ENCODE data around the gene BMP7.

Gene BMP7

DNA sequence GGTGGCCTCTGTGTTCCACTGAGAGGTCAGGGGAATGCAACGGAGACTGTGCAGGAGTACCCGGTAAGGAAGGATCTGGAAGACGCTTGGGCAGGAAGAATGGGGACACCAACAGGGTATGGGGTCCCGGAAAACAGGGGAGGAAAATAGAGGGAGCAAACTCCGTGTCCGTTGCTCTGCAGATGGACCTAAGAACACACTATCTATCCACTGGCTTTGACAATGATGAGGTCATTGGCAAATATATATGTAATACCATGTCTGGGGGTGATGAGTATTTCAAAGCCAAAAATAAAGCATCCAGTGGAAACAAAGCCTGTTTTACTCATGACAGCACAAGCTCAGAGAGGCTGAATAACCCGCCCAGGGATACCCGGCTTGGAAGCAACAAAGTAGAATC lies 80.2 kb downstream of the BMP7 start:
- H3K9me3 ChIP-seq (ENCODE audit: control insufficient read depth in 1 of 2, low read length in 2 of 2): no peaks in the 10 kb centered on the region

GRCh38 chr20:57185188-57185743 lies 81.2 kb downstream of the BMP7 start:
- Histone ChIP-seq H3K4me3 (ENCODE audit: low read depth in 1 of 2, low read length in 2 of 2) (no peak overlapping the region), H3K27me3 (ENCODE audit: control insufficient read depth in 1 of 2, insufficient read depth in 2 of 2, low read length in 2 of 2) (no peaks in the 10 kb centered on the region), H3K9ac (ENCODE audit: low read depth in 1 of 2, low read length in 2 of 2) (no peak overlapping the region), H3K27ac (ENCODE audit: low read depth, low read length) (no peak overlapping the region), H3K9me3 (ENCODE audit: control insufficient read depth in 1 of 2, low read length in 2 of 2) (no peaks in the 10 kb centered on the region), H3K4me1 (ENCODE audit: control insufficient read depth in 1 of 2, insufficient read depth in 2 of 2, low read length in 2 of 2) (no peaks in the 10 kb centered on the region), H3K36me3 (ENCODE audit: control insufficient read depth in 1 of 2, insufficient read depth in 2 of 2, low read length in 2 of 2) (no peaks in the 10 kb centered on the region)

More for the DNA sequence above, 80.2 kb downstream of the BMP7 start:
- Histone ChIP-seq H3K27me3 (ENCODE audit: control insufficient read depth in 1 of 2, insufficient read depth in 2 of 2, low read length in 2 of 2) (no peaks in the 10 kb centered on the region), H3K4me3 (ENCODE audit: low read depth in 1 of 2, low read length in 2 of 2) (no peak overlapping the region), H3K4me1 (ENCODE audit: control insufficient read depth in 1 of 2, insufficient read depth in 2 of 2, low read length in 2 of 2) (no peaks in the 10 kb centered on the region), H3K9ac (ENCODE audit: low read depth in 1 of 2, low read length in 2 of 2) (no peak overlapping the region), H3K27ac (ENCODE audit: low read depth, low read length) (no peak overlapping the region), H3K36me3 (ENCODE audit: control insufficient read depth in 1 of 2, insufficient read depth in 2 of 2, low read length in 2 of 2) (no peaks in the 10 kb centered on the region)

GRCh38 chr20:57183457-57184009 lies 82.9 kb downstream of the BMP7 start:
- Histone ChIP-seq H3K27ac (ENCODE audit: low read depth, low read length) (no peak overlapping the region), H3K9ac (ENCODE audit: low read depth in 1 of 2, low read length in 2 of 2) (no peak overlapping the region), H3K9me3 (ENCODE audit: control insufficient read depth in 1 of 2, low read length in 2 of 2) (no peaks in the 10 kb centered on the region), H3K4me3 (ENCODE audit: low read depth in 1 of 2, low read length in 2 of 2) (no peak overlapping the region), H3K36me3 (ENCODE audit: control insufficient read depth in 1 of 2, insufficient read depth in 2 of 2, low read length in 2 of 2) (no peaks in the 10 kb centered on the region), H3K27me3 (ENCODE audit: control insufficient read depth in 1 of 2, insufficient read depth in 2 of 2, low read length in 2 of 2) (no peaks in the 10 kb centered on the region), H3K4me1 (ENCODE audit: control insufficient read depth in 1 of 2, insufficient read depth in 2 of 2, low read length in 2 of 2) (no peaks in the 10 kb centered on the region)

DNA sequence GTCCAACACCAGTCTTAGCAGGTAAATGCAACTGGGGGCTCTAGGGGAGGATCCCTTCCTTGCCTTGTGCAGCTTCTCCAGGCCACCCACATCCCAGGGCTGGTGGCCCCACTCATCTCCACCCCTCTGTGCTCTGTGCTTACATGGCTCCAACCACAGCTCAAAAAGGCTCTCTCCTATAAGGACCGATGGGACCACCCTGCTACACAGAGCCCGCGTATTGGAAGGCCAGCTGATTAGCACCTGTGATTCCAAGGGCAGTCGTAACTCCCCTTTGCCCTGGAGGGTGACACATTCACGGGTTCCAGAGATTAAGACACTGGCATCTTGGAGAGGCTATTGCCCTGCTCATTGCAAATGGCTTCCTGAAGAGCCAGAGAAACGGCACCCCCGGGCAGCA lies 84.8 kb downstream of the BMP7 start:
- Histone ChIP-seq H3K36me3 (ENCODE audit: control insufficient read depth in 1 of 2, insufficient read depth in 2 of 2, low read length in 2 of 2) (no peaks in the 10 kb centered on the region), H3K27me3 (ENCODE audit: control insufficient read depth in 1 of 2, insufficient read depth in 2 of 2, low read length in 2 of 2) (no peaks in the 10 kb centered on the region)

DNA sequence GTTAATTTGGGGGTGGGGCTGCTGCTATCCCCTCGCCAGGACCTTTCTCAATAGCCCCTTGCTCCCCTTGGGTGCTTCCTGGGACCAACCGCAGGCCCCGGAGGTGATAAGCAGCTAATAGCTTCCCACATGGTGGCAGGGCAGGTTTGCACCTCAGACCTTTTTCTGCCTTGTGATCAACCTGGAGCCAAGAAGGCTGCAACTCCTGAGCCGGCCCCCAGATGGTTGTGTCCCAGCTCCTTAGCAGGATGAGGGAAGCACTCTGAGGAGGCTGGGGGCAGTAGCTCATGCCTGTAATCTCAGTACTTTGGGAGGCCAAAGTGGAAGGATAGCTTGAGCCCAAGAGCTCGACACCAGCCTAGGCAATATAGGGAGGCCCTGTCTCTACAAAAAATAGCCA lies 85.5 kb downstream of the BMP7 start:
- H3K27me3 ChIP-seq (ENCODE audit: control insufficient read depth in 1 of 2, insufficient read depth in 2 of 2, low read length in 2 of 2): no peaks in the 10 kb centered on the region
- no peak overlapping the region for H3K4me3 ChIP-seq (ENCODE audit: low read depth in 1 of 2, low read length in 2 of 2)
- no peaks in the 10 kb centered on the region for H3K4me1 ChIP-seq (ENCODE audit: control insufficient read depth in 1 of 2, insufficient read depth in 2 of 2, low read length in 2 of 2)
- no peaks in the 10 kb centered on the region for H3K9me3 ChIP-seq (ENCODE audit: control insufficient read depth in 1 of 2, low read length in 2 of 2)
- H3K36me3 ChIP-seq (ENCODE audit: control insufficient read depth in 1 of 2, insufficient read depth in 2 of 2, low read length in 2 of 2): no peaks in the 10 kb centered on the region
- H3K27ac ChIP-seq (ENCODE audit: low read depth, low read length): no peak overlapping the region
- no peak overlapping the region for H3K9ac ChIP-seq (ENCODE audit: low read depth in 1 of 2, low read length in 2 of 2)

More for the DNA sequence above, 84.8 kb downstream of the BMP7 start:
- Histone ChIP-seq H3K27ac (ENCODE audit: low read depth, low read length) (no peak overlapping the region), H3K9ac (ENCODE audit: low read depth in 1 of 2, low read length in 2 of 2) (no peak overlapping the region), H3K9me3 (ENCODE audit: control insufficient read depth in 1 of 2, low read length in 2 of 2) (no peaks in the 10 kb centered on the region), H3K4me1 (ENCODE audit: control insufficient read depth in 1 of 2, insufficient read depth in 2 of 2, low read length in 2 of 2) (no peaks in the 10 kb centered on the region), H3K4me3 (ENCODE audit: low read depth in 1 of 2, low read length in 2 of 2) (no peak overlapping the region)

DNA sequence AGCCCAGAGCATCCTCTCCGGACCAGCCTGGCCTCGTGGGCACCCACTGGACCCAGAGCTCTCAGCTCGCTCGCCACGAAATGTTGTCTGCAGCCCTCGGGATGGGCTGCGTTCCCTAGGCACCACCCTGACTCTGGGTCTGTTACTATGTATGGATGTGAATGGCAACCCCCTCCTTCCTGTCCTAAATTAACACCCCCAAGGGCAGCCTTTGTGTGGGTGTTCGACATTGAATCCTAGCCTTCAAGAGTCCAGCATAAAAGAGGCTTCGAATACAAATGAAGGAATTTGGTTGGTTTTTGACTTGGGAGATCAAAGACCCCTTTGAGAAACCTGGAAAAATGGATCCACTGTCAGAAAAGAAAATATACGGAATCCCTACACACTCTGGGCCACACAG lies 86.1 kb downstream of the BMP7 start:
- no peaks in the 10 kb centered on the region for H3K4me1 ChIP-seq (ENCODE audit: control insufficient read depth in 1 of 2, insufficient read depth in 2 of 2, low read length in 2 of 2)
- no peak overlapping the region for H3K4me3 ChIP-seq (ENCODE audit: low read depth in 1 of 2, low read length in 2 of 2)
- H3K36me3 ChIP-seq (ENCODE audit: control insufficient read depth in 1 of 2, insufficient read depth in 2 of 2, low read length in 2 of 2): no peaks in the 10 kb centered on the region
- H3K9me3 ChIP-seq (ENCODE audit: control insufficient read depth in 1 of 2, low read length in 2 of 2): no peaks in the 10 kb centered on the region
- no peak overlapping the region for H3K27ac ChIP-seq (ENCODE audit: low read depth, low read length)
- no peaks in the 10 kb centered on the region for H3K27me3 ChIP-seq (ENCODE audit: control insufficient read depth in 1 of 2, insufficient read depth in 2 of 2, low read length in 2 of 2)
- no peak overlapping the region for H3K9ac ChIP-seq (ENCODE audit: low read depth in 1 of 2, low read length in 2 of 2)

DNA sequence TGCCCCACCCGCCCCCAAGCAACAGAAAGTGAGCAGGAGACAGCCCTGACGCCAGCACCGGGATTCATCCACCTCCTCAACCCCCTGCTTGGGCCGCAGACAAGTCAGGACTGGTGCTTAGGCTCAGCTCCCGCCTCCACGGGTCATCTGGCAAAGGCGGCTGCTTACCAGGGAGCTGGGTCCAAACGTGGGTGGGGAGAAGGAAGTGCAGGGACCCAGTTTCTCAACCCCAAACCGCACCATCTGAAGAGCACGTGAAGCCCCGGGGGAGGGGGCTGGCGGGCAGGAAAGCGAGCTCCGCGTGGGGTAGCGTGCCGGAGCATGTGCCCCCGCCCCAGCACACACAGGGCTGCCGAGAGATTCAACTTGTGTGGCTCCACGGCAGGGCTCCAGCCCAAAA lies 87.2 kb downstream of the BMP7 start:
- Histone ChIP-seq H3K27ac (ENCODE audit: low read depth, low read length) (no peak overlapping the region), H3K9me3 (ENCODE audit: control insufficient read depth in 1 of 2, low read length in 2 of 2) (no peaks in the 10 kb centered on the region), H3K36me3 (ENCODE audit: control insufficient read depth in 1 of 2, insufficient read depth in 2 of 2, low read length in 2 of 2) (no peaks in the 10 kb centered on the region), H3K4me3 (ENCODE audit: low read depth in 1 of 2, low read length in 2 of 2) (no peak overlapping the region), H3K27me3 (ENCODE audit: control insufficient read depth in 1 of 2, insufficient read depth in 2 of 2, low read length in 2 of 2) (no peaks in the 10 kb centered on the region), H3K4me1 (ENCODE audit: control insufficient read depth in 1 of 2, insufficient read depth in 2 of 2, low read length in 2 of 2) (no peaks in the 10 kb centered on the region), H3K9ac (ENCODE audit: low read depth in 1 of 2, low read length in 2 of 2) (no peak overlapping the region)

- H3K27me3 ChIP-seq (ENCODE audit: control insufficient read depth in 1 of 2, insufficient read depth in 2 of 2, low read length in 2 of 2): no peaks in the 10 kb centered on the region
- no peak overlapping the region for H3K27ac ChIP-seq (ENCODE audit: low read depth, low read length)
- H3K4me3 ChIP-seq (ENCODE audit: low read depth in 1 of 2, low read length in 2 of 2): no peak overlapping the region
- no peak overlapping the region for H3K9ac ChIP-seq (ENCODE audit: low read depth in 1 of 2, low read length in 2 of 2)
- no peaks in the 10 kb centered on the region for H3K9me3 ChIP-seq (ENCODE audit: control insufficient read depth in 1 of 2, low read length in 2 of 2)
- no peaks in the 10 kb centered on the region for H3K36me3 ChIP-seq (ENCODE audit: control insufficient read depth in 1 of 2, insufficient read depth in 2 of 2, low read length in 2 of 2)
- H3K4me1 ChIP-seq (ENCODE audit: control insufficient read depth in 1 of 2, insufficient read depth in 2 of 2, low read length in 2 of 2): no peaks in the 10 kb centered on the region
Observed at GRCh38 chr20:57178582-57179111, 87.8 kb downstream of the BMP7 start.

GRCh38 chr20:57177636-57178280 lies 88.7 kb downstream of the BMP7 start:
- Histone ChIP-seq H3K9ac (ENCODE audit: low read depth in 1 of 2, low read length in 2 of 2) (no peak overlapping the region), H3K9me3 (ENCODE audit: control insufficient read depth in 1 of 2, low read length in 2 of 2) (no peaks in the 10 kb centered on the region), H3K4me3 (ENCODE audit: low read depth in 1 of 2, low read length in 2 of 2) (no peak overlapping the region), H3K36me3 (ENCODE audit: control insufficient read depth in 1 of 2, insufficient read depth in 2 of 2, low read length in 2 of 2) (no peaks in the 10 kb centered on the region), H3K4me1 (ENCODE audit: control insufficient read depth in 1 of 2, insufficient read depth in 2 of 2, low read length in 2 of 2) (no peaks in the 10 kb centered on the region), H3K27me3 (ENCODE audit: control insufficient read depth in 1 of 2, insufficient read depth in 2 of 2, low read length in 2 of 2) (no peaks in the 10 kb centered on the region), H3K27ac (ENCODE audit: low read depth, low read length) (no peak overlapping the region)

GRCh38 chr20:57176842-57177241 lies 89.6 kb downstream of the BMP7 start:
- Histone ChIP-seq H3K4me1 (ENCODE audit: control insufficient read depth in 1 of 2, insufficient read depth in 2 of 2, low read length in 2 of 2) (no peaks in the 10 kb centered on the region), H3K4me3 (ENCODE audit: low read depth in 1 of 2, low read length in 2 of 2) (no peak overlapping the region), H3K27ac (ENCODE audit: low read depth, low read length) (no peak overlapping the region), H3K9me3 (ENCODE audit: control insufficient read depth in 1 of 2, low read length in 2 of 2) (no peaks in the 10 kb centered on the region), H3K9ac (ENCODE audit: low read depth in 1 of 2, low read length in 2 of 2) (no peak overlapping the region), H3K27me3 (ENCODE audit: control insufficient read depth in 1 of 2, insufficient read depth in 2 of 2, low read length in 2 of 2) (no peaks in the 10 kb centered on the region), H3K36me3 (ENCODE audit: control insufficient read depth in 1 of 2, insufficient read depth in 2 of 2, low read length in 2 of 2) (no peaks in the 10 kb centered on the region)

Data from duodenal mucosa (tissue), 2 donors.